T-helper 2 cell treated with Interferon-gamma antibody and Interleukin-4, amounts not matched to agents 100 ng/mL and 5 ng/mL, for 36 hours (primary cell): ENCODE data around the gene PARPBP. TPM values are rescaled to one million over a fixed set of nuclear protein-coding genes. Genes with fewer than 3 reads are reported as not detected.
"Not testable (repeated sequence)": the region's sequence is repeated elsewhere in the genome, so short reads cannot be mapped to it uniquely, and the experiment has no call there.

Experiments
- intact Hi-C: fragments of 100-400 bp; cut with micrococcal nuclease; formaldehyde crosslinking; loops from one replicate; pipeline ENCODE4 v1.15.1; 2023
- total RNA-seq: library from RNA; stranded (reverse); gene quantifications from 2 replicates; pipeline ENCODE4 v1.2.3, GENCODE V29; 2022

The PARPBP gene
- total RNA-seq, 1 donor from 2014 or later, result 28.9 TPM

GRCh38 chr12:102144221-102144620 lies 24.2 kb downstream of the PARPBP start:
- intact Hi-C loops, result no loop called here

GRCh38 chr12:102147062-102147587 lies 27.1 kb downstream of the PARPBP start:
- intact Hi-C loops, result not testable (repeated sequence)

- intact Hi-C loops, result not testable (repeated sequence)
These were observed 35.2 kb downstream of the PARPBP start for GRCh38 chr12:102155206-102155605.

GRCh38 chr12:102163383-102163782 lies 43.4 kb downstream of the PARPBP start:
- intact Hi-C loops, result no loop called here

GRCh38 chr12:102167821-102168604 lies 48.0 kb downstream of the PARPBP start:
- intact Hi-C loops, result loop anchor here (2.0 kb wide), 1 partner anchor 47 kb away; the partner anchor contains the start of genes NUP37 and PARPBP

- intact Hi-C loops, result loop anchor here (1.0 to 2.0 kb wide), 2 partner anchors 315 to 532 kb away; no protein-coding TSS in a partner anchor
These were observed 50.1 kb downstream of the PARPBP start for GRCh38 chr12:102169922-102170621.

- intact Hi-C loops, result loop anchor here (2.0 kb wide), 1 partner anchor 313 kb away; no protein-coding TSS in a partner anchor
These were observed 52.0 kb downstream of the PARPBP start for GRCh38 chr12:102171951-102172350.

GRCh38 chr12:102172436-102172835 lies 52.5 kb downstream of the PARPBP start:
- intact Hi-C loops, result no loop called here

GRCh38 chr12:102174117-102174516 lies 54.1 kb downstream of the PARPBP start:
- intact Hi-C loops, result no loop called here

- intact Hi-C loops, result no loop called here
These were observed 54.8 kb downstream of the PARPBP start for GRCh38 chr12:102174761-102175160.

GRCh38 chr12:102182635-102183034 lies 62.7 kb downstream of the PARPBP start:
- intact Hi-C loops, result no loop called here

GRCh38 chr12:102195826-102196225 lies 75.8 kb downstream of the PARPBP start:
- intact Hi-C loops, result loop anchor here (5.0 kb wide), 1 partner anchor 74 kb away; the partner anchor contains the start of genes NUP37 and PARPBP

- intact Hi-C loops, result loop anchor here (5.0 kb wide), 1 partner anchor 75 kb away; the partner anchor contains the start of genes NUP37 and PARPBP
These were observed 77.8 kb downstream of the PARPBP start, which contains the start of gene PMCH for GRCh38 chr12:102197789-102198188. Gene PMCH (minus strand): TSS chr12:102197833. CDS start chr12:102197770, 63 bp downstream.

GRCh38 chr12:102201436-102202061 lies 81.6 kb downstream of the PARPBP start:
- intact Hi-C loops, result no loop called here

- intact Hi-C loops, result no loop called here
These were observed 82.6 kb downstream of the PARPBP start for GRCh38 chr12:102202556-102202955.

- intact Hi-C loops, result no loop called here
These were observed 84.0 kb downstream of the PARPBP start for GRCh38 chr12:102204025-102204424.

GRCh38 chr12:102215992-102216691 lies 96.2 kb downstream of the PARPBP start:
- intact Hi-C loops, result no loop called here

- intact Hi-C loops, result no loop called here
These were observed 100.8 kb downstream of the PARPBP start for GRCh38 chr12:102220736-102221135.

GRCh38 chr12:102227954-102228353 lies 108.0 kb downstream of the PARPBP start:
- intact Hi-C loops, result no loop called here

GRCh38 chr12:102232036-102232435 lies 112.1 kb downstream of the PARPBP start:
- intact Hi-C loops, result no loop called here

GRCh38 chr12:102232446-102232845 lies 112.5 kb downstream of the PARPBP start:
- intact Hi-C loops, result no loop called here
